RWPE1 (cell line): ENCODE measurements around the gene LNX2.
A peak's percentile ranks its signal among the peaks of the same experiment; 100 is the strongest.

Experiments used
- CTCF ChIA-PET: fragments of 350-600 bp; sonication (Branson Sonifier 250); formaldehyde crosslinking; extraction: SDS; loops from one replicate; lab custom pipeline; 2021; lab: Yijun Ruan, JAX
- POLR2A ChIA-PET: fragments of 400-600 bp; formaldehyde crosslinking; extraction: SDS; loops from one replicate; lab custom pipeline; 2020; ENCODE audit warnings: antibody characterized with exemption; ENCODE audit not compliant: low non-redundant PET; lab: Yijun Ruan, JAX
- DNase-seq: peaks from one replicate; pipeline ENCODE4 v3.0.0; 2012; ENCODE audit warnings: low spot score
- H3K27ac ChIP-seq: fragments of 450-650 bp; 2 replicates; pipeline ENCODE4 v1.5.1; 2017
- CTCF ChIP-seq: fragments of 450-650 bp; conservative IDR thresholded peaks from 2 replicates; pipeline ENCODE4 v1.5.1; 2017; ENCODE audit warnings: low read depth, mild to moderate bottlenecking

LNX2 gene

DNA sequence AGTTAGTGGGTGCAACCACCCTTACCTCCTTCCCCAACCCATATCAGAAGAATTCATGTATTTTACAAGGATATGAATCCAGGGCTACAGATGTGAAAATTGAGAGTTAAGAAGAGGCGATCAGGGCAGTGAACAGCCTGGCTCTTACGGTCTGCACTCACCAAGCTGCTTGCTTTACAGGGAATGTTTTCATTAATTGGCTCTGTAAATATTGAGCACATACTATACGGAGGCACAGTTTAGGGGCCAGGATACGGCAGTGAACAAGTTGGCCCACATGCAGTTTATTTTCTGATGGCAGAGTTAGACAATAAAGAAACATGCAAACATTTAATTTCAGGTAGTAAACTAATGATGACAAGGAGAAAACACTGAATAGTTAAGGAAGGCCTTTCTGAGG, 7.8 kb upstream of the LNX2 start:
- ChIA-PET CTCF (interaction anchor here (0.6 kb wide), 1 partner anchor 234 kb away, joined by 4 read pairs; no protein-coding TSS in a partner anchor), POLR2A (no interaction called here)
- no peak for TF ChIP-seq CTCF
- no peak overlapping the region for H3K27ac ChIP-seq
- DNase-seq = no peak

DNA sequence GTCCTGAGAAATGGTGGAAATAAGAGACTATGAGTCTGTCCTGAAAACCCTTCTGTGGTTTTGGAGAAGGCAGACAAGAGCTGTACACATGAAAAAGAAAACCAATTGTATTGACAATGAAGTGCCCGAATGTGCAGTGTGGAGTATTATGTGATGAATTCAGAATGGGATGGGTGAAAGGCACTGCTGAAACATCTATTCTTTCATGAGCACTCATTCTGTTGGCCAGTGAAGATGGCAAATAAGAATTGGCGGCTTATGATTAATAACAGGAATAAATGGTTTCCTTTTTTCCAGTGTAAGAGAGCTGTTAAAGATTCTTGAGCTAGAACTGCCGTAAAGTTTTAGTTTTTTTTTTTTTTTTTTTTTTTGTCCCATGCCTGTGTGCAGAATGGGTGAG, 7.1 kb upstream of the LNX2 start:
- no peak for TF ChIP-seq CTCF
- DNase-seq = no peak
- H3K27ac ChIP-seq = no peak overlapping the region
- CTCF ChIA-PET = interaction anchor here (0.6 kb wide), 1 partner anchor 234 kb away, joined by 4 read pairs; no protein-coding TSS in a partner anchor
- POLR2A ChIA-PET = no interaction called here

DNA sequence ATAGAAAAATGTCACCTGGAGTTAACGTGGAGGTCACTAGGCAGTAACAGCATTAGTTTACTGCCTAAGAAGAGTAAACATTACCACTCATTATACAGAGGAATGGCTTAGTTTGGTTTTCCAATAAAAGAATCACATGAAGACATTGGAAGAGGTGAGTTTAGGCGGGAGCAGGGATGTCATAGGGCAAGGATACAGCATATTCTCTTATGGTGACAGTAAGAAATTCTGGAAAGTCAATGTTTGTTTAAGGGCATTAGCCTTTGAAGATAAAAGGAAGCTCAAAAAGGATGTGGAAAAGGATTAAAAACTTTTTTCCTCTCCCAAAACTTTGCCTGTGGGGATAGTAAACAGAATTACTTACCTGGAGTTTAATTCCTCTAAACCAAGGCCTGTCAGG, 5.5 kb upstream of the LNX2 start:
- no peak for TF ChIP-seq CTCF
- ChIA-PET POLR2A (no interaction called here), CTCF (no interaction called here)
- no peak for DNase-seq
- no peak overlapping the region for H3K27ac ChIP-seq

DNA sequence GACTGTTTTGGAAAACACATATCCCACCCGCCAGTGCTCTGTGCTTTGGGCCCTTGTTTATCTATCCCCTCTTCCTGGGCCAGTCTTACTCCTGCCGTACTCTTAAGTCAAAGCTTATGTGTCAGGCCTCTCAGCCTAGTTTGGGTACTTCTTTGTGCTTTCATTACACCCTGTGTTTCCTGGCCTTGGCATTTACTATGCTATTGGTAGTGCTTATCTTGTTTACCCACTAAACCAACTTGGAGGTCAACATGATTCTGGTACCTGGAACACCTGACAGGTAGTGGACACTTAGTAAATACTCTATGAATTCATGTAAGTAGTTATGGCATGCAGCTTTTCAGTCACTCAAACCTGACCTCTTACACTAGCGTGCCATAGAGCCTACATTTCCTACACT, 3.7 kb upstream of the LNX2 start:
- TF ChIP-seq CTCF = no peak
- no peak for DNase-seq
- H3K27ac ChIP-seq = no peak overlapping the region
- ChIA-PET CTCF (no interaction called here), POLR2A (no interaction called here)

GRCh38 chr13:27622881-27623280, 2.6 kb upstream of the LNX2 start:
- no peak for TF ChIP-seq CTCF
- H3K27ac ChIP-seq = no peak overlapping the region
- ChIA-PET CTCF (interaction anchor here (0.5 to 0.8 kb wide), 2 partner anchors 90 to 177 kb away, joined by 4 to 6 read pairs; no protein-coding TSS in a partner anchor), POLR2A (no interaction called here)
- DNase-seq = no peak

DNA sequence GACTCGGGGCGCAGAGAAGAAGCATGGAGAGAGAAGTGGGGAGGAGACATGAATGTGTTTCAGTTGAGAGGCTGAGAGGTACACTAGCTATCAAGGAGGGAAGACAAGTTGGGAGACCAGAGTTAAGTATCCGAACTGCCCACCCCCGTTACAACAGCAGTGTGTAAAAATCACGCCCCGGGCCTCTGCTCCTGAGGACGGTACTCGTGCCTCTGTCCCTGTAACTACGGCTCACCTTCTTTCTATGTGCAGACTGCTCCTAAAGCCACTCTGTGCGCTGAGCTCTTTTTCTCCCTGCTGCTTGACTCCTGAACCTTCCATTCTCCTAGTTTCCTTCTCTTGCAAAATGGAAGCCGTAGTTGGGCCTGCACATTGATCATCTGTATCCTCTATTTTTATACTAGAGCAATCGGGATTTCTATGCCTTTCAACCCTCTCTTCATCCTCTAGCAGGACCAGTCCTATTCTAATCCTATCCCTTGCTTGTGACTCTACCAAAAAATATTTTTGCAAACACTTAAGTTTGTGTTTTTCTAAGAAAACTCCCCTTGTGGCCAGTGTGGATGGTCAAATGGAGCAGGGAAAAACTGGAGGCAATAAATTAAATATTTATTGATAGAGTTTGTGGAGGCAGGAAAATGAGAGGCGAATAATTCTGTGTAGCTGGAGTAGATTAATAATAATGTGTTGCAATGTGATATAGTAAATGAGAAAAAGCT, 1.9 kb upstream of the LNX2 start:
- POLR2A ChIA-PET = no interaction called here
- TF ChIP-seq CTCF = no peak
- peak overlapping the region; percentile 98 for H3K27ac ChIP-seq
- no peak for DNase-seq
- CTCF ChIA-PET = interaction anchor here (0.5 to 0.8 kb wide), 2 partner anchors 89 to 177 kb away, joined by 4 to 6 read pairs; no protein-coding TSS in a partner anchor
